ENCODE measurements around the gene SEMA4D.

The SEMA4D gene

GRCh38 chr9:89502671-89503070 is 4.8 kb upstream of the SEMA4D start:
- H3K4me1 ChIP-seq (ENCODE audit: low read depth, poor library complexity, severe bottlenecking): peaks cover 26% of the 10 kb centered on the region
- no peaks in the 10 kb centered on the region for H4K20me1 ChIP-seq (ENCODE audit: insufficient read depth)
- no peak overlapping the region for H3K27ac ChIP-seq
- H3K27me3 ChIP-seq (ENCODE audit: insufficient read depth, low read depth): no peaks in the 10 kb centered on the region
- no peak overlapping the region for H3K9ac ChIP-seq
- no peaks in the 10 kb centered on the region for H3K36me3 ChIP-seq (ENCODE audit: insufficient read depth)
- H3K79me2 ChIP-seq (ENCODE audit: insufficient read depth, low read depth): no peaks in the 10 kb centered on the region
- no peak overlapping the region for H3K4me2 ChIP-seq
- H3K4me3 ChIP-seq (IDR thresholded peaks at IDR 0.05; ENCODE audit: insufficient read depth, low read depth, low read length): no peak overlapping the region
- H2AFZ ChIP-seq (ENCODE audit: low read depth): no peak overlapping the region
- no peak for TF ChIP-seq CTCF (conservative IDR thresholded peaks at IDR 0.05; ENCODE audit: low read depth, low read length)

- H3K4me3 ChIP-seq (IDR thresholded peaks at IDR 0.05; ENCODE audit: insufficient read depth, low read depth, low read length): no peak overlapping the region
- H3K27ac ChIP-seq: no peak overlapping the region
- H3K4me1 ChIP-seq (ENCODE audit: low read depth, poor library complexity, severe bottlenecking): peaks cover 26% of the 10 kb centered on the region
- no peaks in the 10 kb centered on the region for H3K27me3 ChIP-seq (ENCODE audit: insufficient read depth, low read depth)
- H4K20me1 ChIP-seq (ENCODE audit: insufficient read depth): no peaks in the 10 kb centered on the region
- H2AFZ ChIP-seq (ENCODE audit: low read depth): no peak overlapping the region
- no peak overlapping the region for H3K4me2 ChIP-seq
- no peak for TF ChIP-seq CTCF (conservative IDR thresholded peaks at IDR 0.05; ENCODE audit: low read depth, low read length)
- peaks cover 5% of the 10 kb centered on the region for H3K79me2 ChIP-seq (ENCODE audit: insufficient read depth, low read depth)
- H3K9ac ChIP-seq: no peak overlapping the region
- no peaks in the 10 kb centered on the region for H3K36me3 ChIP-seq (ENCODE audit: insufficient read depth)
These were observed 4.2 kb upstream of the SEMA4D start for GRCh38 chr9:89502038-89502601.

GRCh38 chr9:89501311-89501898 is 3.5 kb upstream of the SEMA4D start:
- no peak overlapping the region for H2AFZ ChIP-seq (ENCODE audit: low read depth)
- H3K4me1 ChIP-seq (ENCODE audit: low read depth, poor library complexity, severe bottlenecking): peaks cover 29% of the 10 kb centered on the region
- peaks cover 12% of the 10 kb centered on the region for H3K79me2 ChIP-seq (ENCODE audit: insufficient read depth, low read depth)
- H4K20me1 ChIP-seq (ENCODE audit: insufficient read depth): no peaks in the 10 kb centered on the region
- no peaks in the 10 kb centered on the region for H3K27me3 ChIP-seq (ENCODE audit: insufficient read depth, low read depth)
- H3K36me3 ChIP-seq (ENCODE audit: insufficient read depth): no peaks in the 10 kb centered on the region
- no peak overlapping the region for H3K4me2 ChIP-seq
- H3K9ac ChIP-seq: no peak overlapping the region
- H3K27ac ChIP-seq: no peak overlapping the region
- TF ChIP-seq CTCF (conservative IDR thresholded peaks at IDR 0.05; ENCODE audit: low read depth, low read length): no peak
- no peak overlapping the region for H3K4me3 ChIP-seq (IDR thresholded peaks at IDR 0.05; ENCODE audit: insufficient read depth, low read depth, low read length)

- H4K20me1 ChIP-seq (ENCODE audit: insufficient read depth): peaks cover 6% of the 10 kb centered on the region
- peaks cover 43% of the 10 kb centered on the region for H3K4me1 ChIP-seq (ENCODE audit: low read depth, poor library complexity, severe bottlenecking)
- no peaks in the 10 kb centered on the region for H3K27me3 ChIP-seq (ENCODE audit: insufficient read depth, low read depth)
- H3K4me3 ChIP-seq (IDR thresholded peaks at IDR 0.05; ENCODE audit: insufficient read depth, low read depth, low read length): no peak overlapping the region
- peaks cover 26% of the 10 kb centered on the region for H3K79me2 ChIP-seq (ENCODE audit: insufficient read depth, low read depth)
- no peak for TF ChIP-seq CTCF (conservative IDR thresholded peaks at IDR 0.05; ENCODE audit: low read depth, low read length)
- no peaks in the 10 kb centered on the region; the same call in 1 of the 2 replicates for H3K36me3 ChIP-seq (ENCODE audit: insufficient read depth)
- H2AFZ ChIP-seq (ENCODE audit: low read depth): no peak overlapping the region
- H3K9ac ChIP-seq: no peak overlapping the region
- H3K4me2 ChIP-seq: peak overlapping the region; percentile 94; the same call in 1 of the 2 replicates
- peak overlapping the region; percentile 89; the same call in 1 of the 2 replicates for H3K27ac ChIP-seq
These were observed 2.1 kb upstream of the SEMA4D start for GRCh38 chr9:89500008-89500407.

Data from KMS-11 (cell line).